ENCODE data around the gene CDH4. TPM values are rescaled to one million over a fixed set of nuclear protein-coding genes. Genes with fewer than 3 reads are reported as not detected.

Gene CDH4
- total and polyA plus RNA-seq, 9 of the 15 experiments (the other 6 are each of a cell fraction or from before 2014, with no cell fraction given), result 0.04 TPM; not detected in 8

DNA sequence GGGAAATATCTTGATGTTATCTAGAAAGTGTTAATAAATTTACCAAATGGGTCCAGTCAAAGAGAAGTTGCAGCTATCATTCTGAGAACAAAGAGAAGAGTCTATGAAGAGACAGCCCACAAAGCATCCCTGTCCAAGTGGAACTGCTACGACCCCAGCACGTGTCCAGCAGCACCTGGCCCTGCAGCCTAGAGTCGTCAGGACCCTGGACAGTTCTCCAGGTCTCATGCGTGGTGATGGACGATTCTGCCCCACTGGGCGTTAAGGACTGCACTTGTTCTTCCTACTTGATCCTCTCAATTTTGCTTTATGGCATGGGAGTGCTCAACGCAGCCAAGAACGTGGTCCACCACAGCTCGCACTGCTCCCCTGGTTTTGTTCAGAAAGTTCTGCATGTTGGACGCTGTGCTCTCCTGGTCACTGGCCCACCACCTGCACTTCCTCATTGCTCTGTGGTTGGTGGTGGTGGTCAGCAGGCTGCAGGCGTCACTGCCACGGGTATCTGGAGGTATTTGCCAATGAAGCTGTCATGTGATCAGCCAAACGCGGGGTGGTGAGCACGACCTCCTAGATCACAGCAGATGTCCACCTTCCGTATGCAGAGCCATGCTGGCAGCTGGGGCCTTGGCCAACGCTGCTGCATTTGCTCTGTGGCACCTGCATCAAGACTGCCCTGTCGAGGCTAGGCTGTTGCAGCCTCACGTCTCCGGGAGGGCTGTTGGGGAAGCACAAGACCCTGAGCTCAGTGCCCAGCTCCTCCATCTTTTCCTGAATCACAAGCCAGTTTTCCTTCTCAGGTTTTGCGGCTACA is 356.4 kb downstream of the CDH4 start (continued):
- TF ChIP-seq EHMT2 (IDR thresholded peaks at IDR 0.05), result peak; percentile 95

DNA sequence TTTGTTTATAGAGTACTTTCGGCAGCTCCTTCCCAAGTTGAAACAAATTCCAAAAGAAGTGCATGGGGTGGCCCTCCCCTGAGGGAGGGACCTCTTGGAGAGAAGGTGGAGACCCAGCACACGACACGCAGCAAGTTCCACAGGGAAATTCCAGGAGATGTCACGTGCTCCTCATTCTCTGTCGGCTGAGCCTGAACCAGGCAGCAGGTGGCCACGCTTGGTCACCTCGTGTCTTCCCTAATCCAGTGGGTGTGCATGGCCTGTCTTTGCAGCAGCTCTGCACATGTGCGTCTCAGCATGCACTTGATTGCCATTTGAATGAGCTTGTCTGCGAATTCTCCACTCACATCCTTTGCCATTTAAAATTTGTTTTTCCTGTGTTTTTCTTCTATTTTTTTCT is 357.4 kb downstream of the CDH4 start:
- intact Hi-C loops (cut with micrococcal nuclease) (no loop called here), in situ Hi-C loops (cut with MboI) (no loop called here)
- TF ChIP-seq FOXA1 (IDR thresholded peaks at IDR 0.05; ENCODE audit: borderline replicate concordance) (no peak), RFX1 (IDR thresholded peaks at IDR 0.05) (no peak), SMARCE1 (IDR thresholded peaks at IDR 0.05) (no peak), SP2 (IDR thresholded peaks at IDR 0.05; ENCODE audit: extremely low read depth, low read depth, low read length, poor library complexity, severe bottlenecking) (no peak), CCAR2 (IDR thresholded peaks at IDR 0.05; ENCODE audit: low read depth, low read length) (no peak), STAT5A (IDR thresholded peaks at IDR 0.05; ENCODE audit: borderline replicate concordance, low read length) (no peak), EWSR1 (IDR thresholded peaks at IDR 0.05; ENCODE audit: borderline replicate concordance, low read depth, partially characterized antibody) (no peak)
- TF ChIP-seq, protein P1, sequence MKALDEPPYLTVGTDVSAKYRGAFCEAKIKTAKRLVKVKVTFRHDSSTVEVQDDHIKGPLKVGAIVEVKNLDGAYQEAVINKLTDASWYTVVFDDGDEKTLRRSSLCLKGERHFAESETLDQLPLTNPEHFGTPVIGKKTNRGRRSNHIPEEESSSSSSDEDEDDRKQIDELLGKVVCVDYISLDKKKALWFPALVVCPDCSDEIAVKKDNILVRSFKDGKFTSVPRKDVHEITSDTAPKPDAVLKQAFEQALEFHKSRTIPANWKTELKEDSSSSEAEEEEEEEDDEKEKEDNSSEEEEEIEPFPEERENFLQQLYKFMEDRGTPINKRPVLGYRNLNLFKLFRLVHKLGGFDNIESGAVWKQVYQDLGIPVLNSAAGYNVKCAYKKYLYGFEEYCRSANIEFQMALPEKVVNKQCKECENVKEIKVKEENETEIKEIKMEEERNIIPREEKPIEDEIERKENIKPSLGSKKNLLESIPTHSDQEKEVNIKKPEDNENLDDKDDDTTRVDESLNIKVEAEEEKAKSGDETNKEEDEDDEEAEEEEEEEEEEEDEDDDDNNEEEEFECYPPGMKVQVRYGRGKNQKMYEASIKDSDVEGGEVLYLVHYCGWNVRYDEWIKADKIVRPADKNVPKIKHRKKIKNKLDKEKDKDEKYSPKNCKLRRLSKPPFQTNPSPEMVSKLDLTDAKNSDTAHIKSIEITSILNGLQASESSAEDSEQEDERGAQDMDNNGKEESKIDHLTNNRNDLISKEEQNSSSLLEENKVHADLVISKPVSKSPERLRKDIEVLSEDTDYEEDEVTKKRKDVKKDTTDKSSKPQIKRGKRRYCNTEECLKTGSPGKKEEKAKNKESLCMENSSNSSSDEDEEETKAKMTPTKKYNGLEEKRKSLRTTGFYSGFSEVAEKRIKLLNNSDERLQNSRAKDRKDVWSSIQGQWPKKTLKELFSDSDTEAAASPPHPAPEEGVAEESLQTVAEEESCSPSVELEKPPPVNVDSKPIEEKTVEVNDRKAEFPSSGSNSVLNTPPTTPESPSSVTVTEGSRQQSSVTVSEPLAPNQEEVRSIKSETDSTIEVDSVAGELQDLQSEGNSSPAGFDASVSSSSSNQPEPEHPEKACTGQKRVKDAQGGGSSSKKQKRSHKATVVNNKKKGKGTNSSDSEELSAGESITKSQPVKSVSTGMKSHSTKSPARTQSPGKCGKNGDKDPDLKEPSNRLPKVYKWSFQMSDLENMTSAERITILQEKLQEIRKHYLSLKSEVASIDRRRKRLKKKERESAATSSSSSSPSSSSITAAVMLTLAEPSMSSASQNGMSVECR (CRISPR knock-in tag; IDR thresholded peaks at IDR 0.05), result no peak
- TF ChIP-seq, protein P2, sequence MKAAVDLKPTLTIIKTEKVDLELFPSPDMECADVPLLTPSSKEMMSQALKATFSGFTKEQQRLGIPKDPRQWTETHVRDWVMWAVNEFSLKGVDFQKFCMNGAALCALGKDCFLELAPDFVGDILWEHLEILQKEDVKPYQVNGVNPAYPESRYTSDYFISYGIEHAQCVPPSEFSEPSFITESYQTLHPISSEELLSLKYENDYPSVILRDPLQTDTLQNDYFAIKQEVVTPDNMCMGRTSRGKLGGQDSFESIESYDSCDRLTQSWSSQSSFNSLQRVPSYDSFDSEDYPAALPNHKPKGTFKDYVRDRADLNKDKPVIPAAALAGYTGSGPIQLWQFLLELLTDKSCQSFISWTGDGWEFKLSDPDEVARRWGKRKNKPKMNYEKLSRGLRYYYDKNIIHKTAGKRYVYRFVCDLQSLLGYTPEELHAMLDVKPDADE (conservative IDR thresholded peaks at IDR 0.05; ENCODE audit: control insufficient read depth, low read depth, low read length), result no peak
- TF ChIP-seq, protein P3, sequence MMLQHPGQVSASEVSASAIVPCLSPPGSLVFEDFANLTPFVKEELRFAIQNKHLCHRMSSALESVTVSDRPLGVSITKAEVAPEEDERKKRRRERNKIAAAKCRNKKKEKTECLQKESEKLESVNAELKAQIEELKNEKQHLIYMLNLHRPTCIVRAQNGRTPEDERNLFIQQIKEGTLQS (IDR thresholded peaks at IDR 0.05), result no peak
- TF ChIP-seq, protein P3 (CRISPR knock-in tag; conservative IDR thresholded peaks at IDR 0.05), result no peak
- H3K79me2 ChIP-seq (ENCODE audit: control insufficient read depth, insufficient read depth, low read length), result no peaks in the 10 kb centered on the region
- no peak overlapping the region for H3K4me3 ChIP-seq
- no peaks in the 10 kb centered on the region; the same call in 1 of the 2 replicates for H4K20me1 ChIP-seq (replicated peaks; ENCODE audit: control insufficient read depth, insufficient read depth, low read length)
- no TSS peak for BruUV-seq (replicated peaks)
- H3K9ac ChIP-seq (ENCODE audit: insufficient read depth in 1 of 2, low read depth in 2 of 2, low read length in 2 of 2), result no peak overlapping the region
- ChIA-PET CTCF (ENCODE audit: low intra/inter-chr PET ratio) (no interaction called here), POLR2A (no interaction called here)
- WGBS (ENCODE audit: insufficient coverage, low coverage, missing lambda C conversion rate), result 0% methylated on average over 7 of the region's 9 CpGs
- no peak overlapping the region for H3K27ac ChIP-seq (ENCODE audit: extremely low read depth, low read depth, low read length)
- H2AFZ ChIP-seq (ENCODE audit: low read depth, low read length), result no peak overlapping the region
- DNase-seq (ENCODE audit: extremely low read depth in 1 of 4, low spot score in 3 of 4) (no peak), FAIRE-seq (no peak), ATAC-seq (no peak)
- peaks cover 5% of the 10 kb centered on the region for H3K9me1 ChIP-seq (ENCODE audit: control insufficient read depth, insufficient read depth, low read length)
- peaks cover 0 to 12% of the 10 kb centered on the region in 2 experiments; a peak in 1 of 5 replicates for H3K27me3 ChIP-seq (ENCODE audit: control insufficient read depth in 2 of 2, insufficient read depth in 2 of 2, low read length in 2 of 2)
- no peaks in the 10 kb centered on the region for H3K9me3 ChIP-seq (replicated peaks; ENCODE audit: control insufficient read depth, insufficient read depth, low read depth, low read length)
- no peaks in the 10 kb centered on the region for H3K36me3 ChIP-seq (ENCODE audit: control insufficient read depth, insufficient read depth, low read length)
- H3K4me1 ChIP-seq (replicated peaks in 1 of 2; ENCODE audit: control insufficient read depth in 2 of 2, insufficient read depth in 2 of 2, low read length in 2 of 2), result no peaks in the 10 kb centered on the region
- no peak overlapping the region for H3K4me2 ChIP-seq (ENCODE audit: insufficient read depth, low read length)
